ENCODE data around the gene CIB4. TPM values are rescaled to one million over a fixed set of nuclear protein-coding genes. Genes with fewer than 3 reads are reported as not detected.
"Not testable (repeated sequence)": the region's sequence is repeated elsewhere in the genome, so short reads cannot be mapped to it uniquely, and the experiment has no call there.

CIB4 gene
- polyA plus RNA-seq, 3 donors from 2014 or later, result not detected

- H3K36me3 Mint-ChIP-seq, result no peaks in the 10 kb centered on the region
- H3K4me1 Mint-ChIP-seq, result peaks cover 0 to under 1% of the 10 kb centered on the region in 2 donors
- no peaks in the 10 kb centered on the region for H3K9me3 Mint-ChIP-seq
- no peak overlapping the region for H3K27ac Mint-ChIP-seq
- peaks cover 3 to 21% (median 6%) of the 10 kb centered on the region in 3 donors for H3K27me3 Mint-ChIP-seq (ENCODE audit: low read depth in 3 of 3)
- no peak overlapping the region for H3K4me3 Mint-ChIP-seq
- no peak for DNase-seq
These were observed 68.6 kb downstream of the CIB4 start for GRCh38 chr2:26572591-26572990.

GRCh38 chr2:26571316-26571715, 69.8 kb downstream of the CIB4 start:
- Mint-ChIP-seq H3K4me1 (no peaks in the 10 kb centered on the region), H3K27ac (no peak overlapping the region), H3K36me3 (no peaks in the 10 kb centered on the region), H3K9me3 (no peaks in the 10 kb centered on the region), H3K4me3 (no peak overlapping the region), H3K27me3 (ENCODE audit: low read depth in 3 of 3) (peaks cover 6 to 20% (median 7%) of the 10 kb centered on the region in 3 donors)
- no peak for DNase-seq

- Mint-ChIP-seq H3K4me1 (no peaks in the 10 kb centered on the region), H3K4me3 (no peak overlapping the region), H3K27ac (no peak overlapping the region), H3K9me3 (no peaks in the 10 kb centered on the region), H3K36me3 (no peaks in the 10 kb centered on the region), H3K27me3 (ENCODE audit: low read depth in 3 of 3) (peaks cover 7 to 21% (median 11%) of the 10 kb centered on the region in 3 donors)
- DNase-seq, result no peak
These were observed 71.1 kb downstream of the CIB4 start for GRCh38 chr2:26570083-26570430.

GRCh38 chr2:26569216-26570082, 71.7 kb downstream of the CIB4 start:
- peaks cover 6 to 18% (median 10%) of the 10 kb centered on the region in 3 donors for H3K27me3 Mint-ChIP-seq (ENCODE audit: low read depth in 3 of 3)
- H3K4me1 Mint-ChIP-seq, result no peaks in the 10 kb centered on the region
- H3K4me3 Mint-ChIP-seq, result no peak overlapping the region
- no peaks in the 10 kb centered on the region for H3K9me3 Mint-ChIP-seq
- H3K27ac Mint-ChIP-seq, result no peak overlapping the region
- DNase-seq, result no peak
- no peaks in the 10 kb centered on the region for H3K36me3 Mint-ChIP-seq

- no peak overlapping the region for H3K27ac Mint-ChIP-seq
- no peak overlapping the region for H3K4me3 Mint-ChIP-seq
- peaks cover 9 to 19% (median 12%) of the 10 kb centered on the region in 3 donors for H3K27me3 Mint-ChIP-seq (ENCODE audit: low read depth in 3 of 3)
- no peaks in the 10 kb centered on the region for H3K9me3 Mint-ChIP-seq
- no peaks in the 10 kb centered on the region for H3K36me3 Mint-ChIP-seq
- peaks cover 0 to 2% of the 10 kb centered on the region in 2 donors for H3K4me1 Mint-ChIP-seq
- no peak for DNase-seq
These were observed 72.9 kb downstream of the CIB4 start for GRCh38 chr2:26568076-26568890.

GRCh38 chr2:26567534-26567933, 73.6 kb downstream of the CIB4 start:
- no peaks in the 10 kb centered on the region for H3K36me3 Mint-ChIP-seq
- no peaks in the 10 kb centered on the region for H3K9me3 Mint-ChIP-seq
- H3K4me1 Mint-ChIP-seq, result peaks cover 0 to 6% of the 10 kb centered on the region in 2 donors
- peaks cover 9 to 21% (median 15%) of the 10 kb centered on the region in 3 donors for H3K27me3 Mint-ChIP-seq (ENCODE audit: low read depth in 3 of 3)
- no peak for DNase-seq
- no peak overlapping the region for H3K4me3 Mint-ChIP-seq
- no peak overlapping the region for H3K27ac Mint-ChIP-seq

- H3K36me3 Mint-ChIP-seq, DNase-seq, H3K9me3 Mint-ChIP-seq, H3K4me1 Mint-ChIP-seq, H3K4me3 Mint-ChIP-seq, H3K27ac Mint-ChIP-seq: not testable (repeated sequence)
- H3K27me3 Mint-ChIP-seq (ENCODE audit: low read depth in 3 of 3), result peaks cover 10 to 21% (median 15%) of the 10 kb centered on the region in 3 donors
These were observed 74.4 kb downstream of the CIB4 start for GRCh38 chr2:26566731-26567130.

GRCh38 chr2:26566081-26566375, 75.1 kb downstream of the CIB4 start:
- H3K27ac Mint-ChIP-seq, result no peak overlapping the region
- no peaks in the 10 kb centered on the region for H3K9me3 Mint-ChIP-seq
- H3K27me3 Mint-ChIP-seq (ENCODE audit: low read depth in 3 of 3), result peaks cover 14 to 26% (median 15%) of the 10 kb centered on the region in 3 donors
- H3K4me3 Mint-ChIP-seq, result no peak overlapping the region
- no peaks in the 10 kb centered on the region for H3K36me3 Mint-ChIP-seq
- H3K4me1 Mint-ChIP-seq, result peaks cover 1 to 6% of the 10 kb centered on the region in 2 donors
- DNase-seq, result no peak

GRCh38 chr2:26564121-26564644, 77.0 kb downstream of the CIB4 start:
- Mint-ChIP-seq H3K9me3 (no peaks in the 10 kb centered on the region), H3K27ac (no peak overlapping the region), H3K27me3 (ENCODE audit: low read depth in 3 of 3) (peaks cover 16 to 22% (median 18%) of the 10 kb centered on the region in 3 donors), H3K4me1 (peaks cover 1 to 6% of the 10 kb centered on the region in 2 donors), H3K4me3 (no peak overlapping the region), H3K36me3 (no peaks in the 10 kb centered on the region)
- DNase-seq, result no peak

- H3K4me3 Mint-ChIP-seq, result no peak overlapping the region
- no peak overlapping the region for H3K27ac Mint-ChIP-seq
These were observed 77.5 kb downstream of the CIB4 start for GRCh38 chr2:26563686-26564085.

GRCh38 chr2:26562811-26563645, 78.1 kb downstream of the CIB4 start:
- peaks cover 1 to 6% of the 10 kb centered on the region in 2 donors for H3K4me1 Mint-ChIP-seq
- no peak overlapping the region for H3K27ac Mint-ChIP-seq
- H3K9me3 Mint-ChIP-seq, result no peaks in the 10 kb centered on the region
- peak overlapping the region in 2 of 5 donors; percentile 11 to 71 for H3K4me3 Mint-ChIP-seq
- no peaks in the 10 kb centered on the region for H3K36me3 Mint-ChIP-seq
- no peak for DNase-seq
- H3K27me3 Mint-ChIP-seq (ENCODE audit: low read depth in 3 of 3), result peaks cover 14 to 22% (median 17%) of the 10 kb centered on the region in 3 donors

More at GRCh38 chr2:26563686-26564085, 77.5 kb downstream of the CIB4 start:
- Mint-ChIP-seq H3K36me3 (no peaks in the 10 kb centered on the region), H3K27me3 (ENCODE audit: low read depth in 3 of 3) (peaks cover 14 to 22% (median 17%) of the 10 kb centered on the region in 3 donors), H3K4me1 (peaks cover 1 to 6% of the 10 kb centered on the region in 2 donors), H3K9me3 (no peaks in the 10 kb centered on the region)
- no peak for DNase-seq

GRCh38 chr2:26561918-26562810, 79.0 kb downstream of the CIB4 start:
- Mint-ChIP-seq H3K4me1 (peaks cover 1 to 6% of the 10 kb centered on the region in 2 donors), H3K9me3 (no peaks in the 10 kb centered on the region), H3K27me3 (ENCODE audit: low read depth in 3 of 3) (peaks cover 15 to 22% (median 19%) of the 10 kb centered on the region in 3 donors), H3K36me3 (no peaks in the 10 kb centered on the region), H3K27ac (no peak overlapping the region), H3K4me3 (peak overlapping the region in 2 of 5 donors; percentile 38 to 46)
- DNase-seq, result peak; percentile 11 to 26 (median 15)

Data from immature natural killer cell (primary cell).